ENCODE data around the gene TMPRSS13. TPM values are rescaled to one million over a fixed set of nuclear protein-coding genes. Genes with fewer than 3 reads are reported as not detected.
"Not testable (repeated sequence)": the region's sequence is repeated elsewhere in the genome, so short reads cannot be mapped to it uniquely, and the experiment has no call there.

The TMPRSS13 gene
- total RNA-seq, 1 donor from 2014 or later = 0.53 TPM

DNA sequence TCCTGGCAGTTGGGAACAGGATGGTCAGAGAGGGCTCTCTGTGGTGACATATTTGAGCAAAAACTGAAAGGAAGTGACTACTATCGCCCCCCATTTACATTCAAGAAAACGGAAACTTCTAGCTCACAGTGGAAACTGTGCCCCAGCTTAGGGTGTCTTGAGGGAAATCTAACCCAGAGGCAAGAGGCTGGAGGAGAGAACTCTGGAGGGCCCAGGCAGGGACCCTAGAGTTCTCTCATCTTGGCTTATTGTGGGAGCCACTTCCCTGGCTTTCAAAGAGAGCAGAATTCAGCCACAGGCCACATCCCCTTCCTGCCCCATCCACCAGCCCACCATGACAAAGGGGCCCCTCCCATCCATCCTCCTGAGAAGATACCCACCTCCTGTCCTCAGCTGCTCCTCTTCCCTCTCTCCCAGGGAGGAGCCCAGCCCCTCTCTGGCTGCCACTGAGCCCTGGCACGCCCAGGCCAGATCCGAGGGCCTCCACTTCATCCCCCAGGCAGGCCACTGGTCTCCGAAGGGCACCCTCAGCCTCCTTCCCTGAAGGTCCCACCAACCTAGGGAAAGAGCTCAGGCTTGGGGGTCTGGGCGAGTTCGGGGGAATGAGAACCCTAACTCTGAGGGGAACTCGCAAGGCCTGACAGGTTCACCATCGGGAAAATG, 1.6 kb upstream of the TMPRSS13 start:
- TF ChIP-seq, protein P1, sequence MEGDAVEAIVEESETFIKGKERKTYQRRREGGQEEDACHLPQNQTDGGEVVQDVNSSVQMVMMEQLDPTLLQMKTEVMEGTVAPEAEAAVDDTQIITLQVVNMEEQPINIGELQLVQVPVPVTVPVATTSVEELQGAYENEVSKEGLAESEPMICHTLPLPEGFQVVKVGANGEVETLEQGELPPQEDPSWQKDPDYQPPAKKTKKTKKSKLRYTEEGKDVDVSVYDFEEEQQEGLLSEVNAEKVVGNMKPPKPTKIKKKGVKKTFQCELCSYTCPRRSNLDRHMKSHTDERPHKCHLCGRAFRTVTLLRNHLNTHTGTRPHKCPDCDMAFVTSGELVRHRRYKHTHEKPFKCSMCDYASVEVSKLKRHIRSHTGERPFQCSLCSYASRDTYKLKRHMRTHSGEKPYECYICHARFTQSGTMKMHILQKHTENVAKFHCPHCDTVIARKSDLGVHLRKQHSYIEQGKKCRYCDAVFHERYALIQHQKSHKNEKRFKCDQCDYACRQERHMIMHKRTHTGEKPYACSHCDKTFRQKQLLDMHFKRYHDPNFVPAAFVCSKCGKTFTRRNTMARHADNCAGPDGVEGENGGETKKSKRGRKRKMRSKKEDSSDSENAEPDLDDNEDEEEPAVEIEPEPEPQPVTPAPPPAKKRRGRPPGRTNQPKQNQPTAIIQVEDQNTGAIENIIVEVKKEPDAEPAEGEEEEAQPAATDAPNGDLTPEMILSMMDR (IDR thresholded peaks at IDR 0.05; ENCODE audit: insufficient read depth, low read length, severe bottlenecking) = no peak
- Histone ChIP-seq H3K27me3 (ENCODE audit: control insufficient read depth, insufficient read depth, low read length) (no peaks in the 10 kb centered on the region), H3K4me3 (ENCODE audit: low read depth, low read length) (no peak overlapping the region), H3K36me3 (ENCODE audit: control insufficient read depth, insufficient read depth, low read length) (no peaks in the 10 kb centered on the region)
- FAIRE-seq = no peak
- DNase-seq (ENCODE audit: low read depth) = no peak

- no peaks in the 10 kb centered on the region for H3K27me3 ChIP-seq (ENCODE audit: control insufficient read depth, insufficient read depth, low read length)
- H3K4me3 ChIP-seq (ENCODE audit: low read depth, low read length) = no peak overlapping the region
- no peak for FAIRE-seq
These were observed 841 bp upstream of the TMPRSS13 start for GRCh38 chr11:117929916-117930570.

DNA sequence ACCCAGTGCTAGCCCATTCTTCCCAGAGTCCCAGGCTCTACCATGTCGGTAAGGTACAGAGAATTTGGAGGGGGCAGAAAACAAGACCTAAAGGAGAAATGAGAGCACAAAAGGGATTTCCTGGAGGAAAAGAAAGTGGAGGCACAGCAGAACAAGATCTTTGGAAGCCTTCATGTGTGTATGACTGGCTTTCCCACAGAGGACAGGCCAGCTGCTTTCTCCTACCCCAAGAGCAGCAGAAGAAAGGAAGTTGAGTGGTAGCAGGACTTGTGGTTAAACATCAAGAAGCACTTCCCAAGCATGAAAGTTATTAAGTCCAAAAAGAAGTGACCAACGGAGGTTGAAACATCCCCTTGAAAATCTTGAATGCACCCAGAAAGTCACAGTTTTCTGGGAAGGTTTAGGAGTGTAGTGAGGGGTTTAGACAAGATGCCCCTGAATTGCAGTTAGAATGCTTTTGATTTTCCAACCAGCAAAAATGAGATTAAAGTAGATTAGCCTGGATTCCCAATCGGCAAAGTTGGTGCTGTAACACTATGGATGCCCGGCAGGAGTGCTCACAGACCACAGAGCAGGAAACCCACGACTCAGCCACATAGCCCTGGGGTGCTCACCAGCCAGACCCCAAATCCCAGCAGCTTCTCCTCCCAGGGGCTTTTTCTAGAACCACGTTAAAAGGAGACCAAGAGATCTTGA, 608 bp downstream of the TMPRSS13 start:
- Histone ChIP-seq H3K27me3 (ENCODE audit: control insufficient read depth, insufficient read depth, low read length) (no peaks in the 10 kb centered on the region), H3K4me3 (ENCODE audit: low read depth, low read length) (peak overlapping the region; percentile 42), H3K36me3 (ENCODE audit: control insufficient read depth, insufficient read depth, low read length) (no peaks in the 10 kb centered on the region)
- TF ChIP-seq, protein P1 (IDR thresholded peaks at IDR 0.05; ENCODE audit: insufficient read depth, low read length, severe bottlenecking) = peak; percentile 48
- FAIRE-seq = no peak
- peak; percentile 19 for DNase-seq (ENCODE audit: low read depth)

More at GRCh38 chr11:117929916-117930570, 841 bp upstream of the TMPRSS13 start:
- TF ChIP-seq, protein P1 (IDR thresholded peaks at IDR 0.05; ENCODE audit: insufficient read depth, low read length, severe bottlenecking) = no peak
- no peaks in the 10 kb centered on the region for H3K36me3 ChIP-seq (ENCODE audit: control insufficient read depth, insufficient read depth, low read length)
- DNase-seq (ENCODE audit: low read depth) = peak; percentile 18

DNA sequence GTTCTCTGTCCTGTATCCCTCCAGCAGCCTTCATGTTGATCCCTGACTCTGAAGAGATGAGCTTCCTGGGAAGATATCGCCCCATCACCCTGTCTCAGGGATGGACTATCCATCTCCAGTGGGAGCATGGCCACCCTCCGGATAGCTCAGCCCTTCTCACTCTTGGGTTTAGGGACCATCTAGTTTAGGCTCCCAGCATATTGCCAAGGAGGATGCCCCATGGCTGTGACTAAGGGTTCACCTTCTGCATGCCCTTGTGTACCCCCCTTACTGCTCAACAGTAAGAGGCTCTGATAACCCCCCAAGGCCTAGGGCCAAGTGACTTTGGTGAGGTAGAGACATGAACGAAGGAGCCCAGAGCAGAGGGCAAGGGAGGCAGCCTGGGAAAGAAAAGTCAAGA, 1.3 kb downstream of the TMPRSS13 start:
- DNase-seq (ENCODE audit: low read depth) (no peak), FAIRE-seq (no peak)
- Histone ChIP-seq H3K4me3 (ENCODE audit: low read depth, low read length) (no peak overlapping the region), H3K27me3 (ENCODE audit: control insufficient read depth, insufficient read depth, low read length) (no peaks in the 10 kb centered on the region), H3K36me3 (ENCODE audit: control insufficient read depth, insufficient read depth, low read length) (no peaks in the 10 kb centered on the region)
- TF ChIP-seq, protein P1 (IDR thresholded peaks at IDR 0.05; ENCODE audit: insufficient read depth, low read length, severe bottlenecking) = no peak

DNA sequence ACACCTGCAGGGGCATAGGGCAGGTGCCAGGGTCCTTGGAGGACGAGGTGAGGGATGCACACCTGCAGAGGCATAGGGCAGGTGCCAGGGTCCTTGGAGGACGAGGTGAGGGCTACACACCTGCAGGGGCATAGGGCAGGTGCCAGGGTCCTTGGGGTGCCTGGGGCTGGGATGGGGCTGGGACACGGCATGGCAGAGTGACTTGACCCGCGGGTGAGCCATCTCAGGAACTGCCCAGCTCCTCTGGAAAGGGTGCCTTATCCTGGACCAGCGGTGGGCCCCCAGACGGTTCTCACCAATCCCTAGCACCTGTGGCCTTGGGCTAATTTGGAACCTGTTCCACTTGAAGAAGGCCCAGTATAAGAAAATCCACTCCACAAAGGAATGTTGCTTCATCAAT, 3.0 kb downstream of the TMPRSS13 start:
- peak; percentile 40 for FAIRE-seq
- H3K27me3 ChIP-seq (ENCODE audit: control insufficient read depth, insufficient read depth, low read length); H3K36me3 ChIP-seq (ENCODE audit: control insufficient read depth, insufficient read depth, low read length); DNase-seq (ENCODE audit: low read depth); H3K4me3 ChIP-seq (ENCODE audit: low read depth, low read length): not testable (repeated sequence)

DNA sequence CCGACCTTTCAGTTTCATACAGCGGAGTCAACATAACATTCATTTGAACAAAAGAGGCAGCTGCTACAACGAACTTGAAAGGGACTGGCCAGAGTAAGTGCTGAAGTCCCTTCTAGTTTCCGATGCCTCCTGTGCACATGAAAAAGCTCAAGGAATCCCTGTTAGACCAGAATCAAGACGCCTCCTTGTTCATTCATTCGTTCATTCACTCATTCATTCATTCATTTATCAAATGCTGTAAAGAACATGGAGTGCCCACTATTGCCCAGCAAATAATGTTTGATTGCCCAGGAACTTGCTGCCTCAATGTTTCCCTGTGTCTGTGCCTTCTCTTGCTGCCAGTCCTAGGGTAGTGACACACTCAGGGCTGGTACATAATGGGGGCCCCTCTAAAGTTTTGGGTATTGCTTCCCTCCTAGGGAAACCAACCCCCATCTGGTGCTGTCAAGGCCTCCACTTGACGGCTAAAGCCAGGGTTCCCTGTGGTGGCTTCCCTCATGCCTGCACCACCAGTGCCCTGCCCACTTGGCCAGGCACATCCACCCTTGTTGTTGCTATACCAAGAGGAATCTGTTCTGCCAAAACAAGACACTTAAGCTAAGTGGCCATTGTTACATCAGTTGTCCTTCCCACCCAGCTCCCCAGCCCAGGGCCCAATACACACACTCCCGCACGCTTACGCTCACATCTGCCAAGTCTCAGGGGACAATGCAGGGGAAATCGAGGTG, 3.8 kb downstream of the TMPRSS13 start:
- Histone ChIP-seq H3K4me3 (ENCODE audit: low read depth, low read length) (no peak overlapping the region), H3K27me3 (ENCODE audit: control insufficient read depth, insufficient read depth, low read length) (no peaks in the 10 kb centered on the region), H3K36me3 (ENCODE audit: control insufficient read depth, insufficient read depth, low read length) (no peaks in the 10 kb centered on the region)
- FAIRE-seq (no peak), DNase-seq (ENCODE audit: low read depth) (no peak)
- TF ChIP-seq, protein P1 (IDR thresholded peaks at IDR 0.05; ENCODE audit: insufficient read depth, low read length, severe bottlenecking) = no peak
